Panc1 (cell line): ENCODE measurements around the gene TP53BP2. TPM values are rescaled to one million over a fixed set of nuclear protein-coding genes. Genes with fewer than 3 reads are reported as not detected.

Experiments used
- ATAC-seq: fragments of 200-7000 bp; cut with Tn5 transposase; 2 replicates; pipeline ENCODE4 v1.9.1; 2020; ENCODE audit warnings: mild to moderate bottlenecking, moderate library complexity
- BruUV-seq: library from RNA; stranded (reverse); fragments of 400-500 nt; replicated peaks from 2 replicates; lab custom pipeline; 2021; lab: Mats Ljungman, UMichigan
- CTCF ChIA-PET: fragments of 300-600 bp; sonication (Branson Sonifier 250); formaldehyde crosslinking; loops from one replicate; lab custom pipeline; 2022; ENCODE audit warnings: antibody characterized with exemption; lab: Charles Lee
- POLR2A ChIA-PET: fragments of 300-600 bp; sonication (Branson Sonifier 250); formaldehyde crosslinking; loops from one replicate; lab custom pipeline; 2022; ENCODE audit warnings: antibody characterized with exemption; lab: Charles Lee
- DNase-seq: peaks from one replicate; pipeline ENCODE4 v3.0.0-alpha.2; 2010; ENCODE audit warnings: low read depth, low spot score
- H3K27ac ChIP-seq: 2 replicates; pipeline ENCODE4 v1.5.1; 2011; ENCODE audit warnings: mild to moderate bottlenecking, low read length, inconsistent platforms
- H3K27me3 ChIP-seq: fragments of 200-500 bp; sonication (Bioruptor generic); 2 replicates; pipeline ENCODE4 v1.6.0; 2014; ENCODE audit warnings: low read length, inconsistent platforms; ENCODE audit not compliant: control insufficient read depth, insufficient read depth
- H3K36me3 ChIP-seq: fragments of 200-500 bp; sonication (Bioruptor generic); 2 replicates; pipeline ENCODE4 v1.5.1; 2014; ENCODE audit warnings: inconsistent platforms, mild to moderate bottlenecking, low read length, moderate library complexity; ENCODE audit not compliant: control insufficient read depth, insufficient read depth
- H3K4me1 ChIP-seq: 2 replicates; pipeline ENCODE4 v1.5.1; 2011; ENCODE audit warnings: inconsistent platforms, mild to moderate bottlenecking, low read length, moderate library complexity; ENCODE audit not compliant: control insufficient read depth, insufficient read depth
- H3K4me3 ChIP-seq, 2 experiments: 2 replicates each; pipeline ENCODE4 v1.5.1; 2011 to 2012; ENCODE audit warnings: low read depth in 2 of 2, low read length in 2 of 2, mild to moderate bottlenecking in 2 of 2, inconsistent platforms in 1 of 2, moderate library complexity in 1 of 2
- H3K9me3 ChIP-seq: fragments of 200-500 bp; sonication (Bioruptor generic); 2 replicates; pipeline ENCODE4 v1.5.1; 2014; ENCODE audit warnings: low read depth, mild to moderate bottlenecking, inconsistent platforms, low read length, moderate library complexity; ENCODE audit not compliant: control insufficient read depth, insufficient read depth
- POLR2AphosphoS5 ChIP-seq: IDR thresholded peaks from 2 replicates; pipeline ENCODE4 v1.6.1; 2012; ENCODE audit warnings: mild to moderate bottlenecking, low read depth, low read length, moderate library complexity
- SIN3A ChIP-seq: IDR thresholded peaks from 2 replicates; pipeline ENCODE4 v1.6.1; 2012; ENCODE audit warnings: low read depth, mild to moderate bottlenecking, low read length, moderate library complexity, borderline replicate concordance; ENCODE audit not compliant: insufficient read depth
- TCF7L2 ChIP-seq: IDR thresholded peaks from 2 replicates; pipeline ENCODE4 v1.6.1; 2011; ENCODE audit warnings: mild to moderate bottlenecking, low read depth, low read length, inconsistent platforms
- in situ Hi-C: cut with HindIII; loops from 2 replicates; pipeline ENCODE4 v1.10.0; 2016; ENCODE audit warnings: low sequenced_read_pairs, low pct_unique_long_range_greater_than_20kb
- intact Hi-C: fragments of 100-400 bp; cut with micrococcal nuclease; formaldehyde crosslinking; loops from one replicate; pipeline ENCODE4 v1.10.0; 2022; ENCODE audit not compliant: unreplicated experiment
- total RNA-seq: library from RNA; stranded (reverse); gene quantifications from one replicate; pipeline ENCODE4 v1.2.1, GENCODE V29; 2021; ENCODE audit not compliant: unreplicated experiment
- TF ChIP-seq, protein P1 (sequence below), 2 experiments: IDR thresholded peaks; 2 replicates each; pipeline ENCODE4 v1.6.1; 2011 to 2012; ENCODE audit warnings: low read depth in 2 of 2, control low read depth in 1 of 2, low read length in 1 of 2, mild to moderate bottlenecking in 1 of 2, moderate library complexity in 1 of 2; ENCODE audit not compliant: insufficient read depth in 1 of 2
- TF ChIP-seq, protein P2 (sequence below): fragments of 450-650 bp; IDR thresholded peaks from 2 replicates; pipeline ENCODE4 v1.5.1; 2017; ENCODE audit warnings: mild to moderate bottlenecking

Gene TP53BP2
- total RNA-seq, 1 experiment from 2014 or later = 51.4 TPM

DNA sequence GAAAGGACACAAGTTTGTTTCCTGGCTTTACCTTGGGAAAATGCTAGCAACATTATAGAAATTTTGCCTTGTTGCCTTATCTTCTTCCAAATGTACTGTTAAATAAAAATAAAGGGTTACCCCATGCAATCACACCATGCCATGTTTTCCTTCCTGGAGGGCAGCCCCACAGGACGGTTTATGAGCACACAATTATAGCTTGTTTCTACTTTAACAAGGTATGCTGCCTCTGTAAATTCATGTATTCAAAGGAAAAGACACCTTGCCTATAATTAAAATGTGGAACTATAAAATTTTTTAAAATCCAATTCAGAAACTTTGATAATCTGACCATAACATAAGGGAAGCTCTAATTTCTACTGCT, 70.1 kb downstream of the TP53BP2 start:
- POLR2A ChIA-PET = no interaction called here
- TF ChIP-seq TCF7L2 (no peak), POLR2AphosphoS5 (no peak)
- TF ChIP-seq, protein P1, sequence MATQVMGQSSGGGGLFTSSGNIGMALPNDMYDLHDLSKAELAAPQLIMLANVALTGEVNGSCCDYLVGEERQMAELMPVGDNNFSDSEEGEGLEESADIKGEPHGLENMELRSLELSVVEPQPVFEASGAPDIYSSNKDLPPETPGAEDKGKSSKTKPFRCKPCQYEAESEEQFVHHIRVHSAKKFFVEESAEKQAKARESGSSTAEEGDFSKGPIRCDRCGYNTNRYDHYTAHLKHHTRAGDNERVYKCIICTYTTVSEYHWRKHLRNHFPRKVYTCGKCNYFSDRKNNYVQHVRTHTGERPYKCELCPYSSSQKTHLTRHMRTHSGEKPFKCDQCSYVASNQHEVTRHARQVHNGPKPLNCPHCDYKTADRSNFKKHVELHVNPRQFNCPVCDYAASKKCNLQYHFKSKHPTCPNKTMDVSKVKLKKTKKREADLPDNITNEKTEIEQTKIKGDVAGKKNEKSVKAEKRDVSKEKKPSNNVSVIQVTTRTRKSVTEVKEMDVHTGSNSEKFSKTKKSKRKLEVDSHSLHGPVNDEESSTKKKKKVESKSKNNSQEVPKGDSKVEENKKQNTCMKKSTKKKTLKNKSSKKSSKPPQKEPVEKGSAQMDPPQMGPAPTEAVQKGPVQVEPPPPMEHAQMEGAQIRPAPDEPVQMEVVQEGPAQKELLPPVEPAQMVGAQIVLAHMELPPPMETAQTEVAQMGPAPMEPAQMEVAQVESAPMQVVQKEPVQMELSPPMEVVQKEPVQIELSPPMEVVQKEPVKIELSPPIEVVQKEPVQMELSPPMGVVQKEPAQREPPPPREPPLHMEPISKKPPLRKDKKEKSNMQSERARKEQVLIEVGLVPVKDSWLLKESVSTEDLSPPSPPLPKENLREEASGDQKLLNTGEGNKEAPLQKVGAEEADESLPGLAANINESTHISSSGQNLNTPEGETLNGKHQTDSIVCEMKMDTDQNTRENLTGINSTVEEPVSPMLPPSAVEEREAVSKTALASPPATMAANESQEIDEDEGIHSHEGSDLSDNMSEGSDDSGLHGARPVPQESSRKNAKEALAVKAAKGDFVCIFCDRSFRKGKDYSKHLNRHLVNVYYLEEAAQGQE (IDR thresholded peaks at IDR 0.05; ENCODE audit: insufficient read depth in 1 of 2, low read depth in 2 of 2, low read length in 1 of 2) = no peak
- H3K27me3 ChIP-seq = no peaks in the 10 kb centered on the region
- H3K36me3 ChIP-seq = peaks cover 20% of the 10 kb centered on the region; the same call in 1 of the 2 replicates
- no peak overlapping the region for H3K4me3 ChIP-seq
- peaks cover 51% of the 10 kb centered on the region for H3K4me1 ChIP-seq
- H3K9me3 ChIP-seq = no peaks in the 10 kb centered on the region
- DNase-seq (no peak), ATAC-seq (no peak)
- H3K27ac ChIP-seq = peak overlapping the region; percentile 80
- intact Hi-C loops (no loop called here), in situ Hi-C loops (no loop called here)
- BruUV-seq = no TSS peak
- CTCF ChIA-PET = no interaction called here

DNA sequence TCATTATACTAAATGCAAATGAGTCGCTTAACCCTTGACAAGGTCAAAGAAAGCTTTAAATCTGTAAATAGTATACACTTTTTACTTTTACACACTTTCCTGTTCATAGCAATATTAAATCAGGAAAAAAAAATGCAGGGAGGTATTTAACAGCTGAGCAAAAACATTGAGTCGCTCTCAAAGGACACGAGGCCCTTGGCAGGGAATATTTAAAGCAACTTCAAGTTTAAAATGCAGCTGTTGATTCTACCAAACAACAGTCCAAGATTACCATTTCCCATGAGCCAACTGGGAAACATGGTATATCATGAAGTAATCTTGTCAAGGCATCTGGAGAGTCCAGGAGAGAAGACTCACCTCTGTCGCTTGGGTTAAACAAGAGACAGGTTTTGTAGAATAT, 70.7 kb downstream of the TP53BP2 start:
- CTCF ChIA-PET = no interaction called here
- no TSS peak for BruUV-seq
- Histone ChIP-seq H3K4me3 (no peak overlapping the region), H3K27me3 (no peaks in the 10 kb centered on the region), H3K9me3 (no peaks in the 10 kb centered on the region), H3K36me3 (peaks cover 19% of the 10 kb centered on the region; the same call in 1 of the 2 replicates), H3K27ac (peak overlapping the region; percentile 80), H3K4me1 (peaks cover 54% of the 10 kb centered on the region)
- in situ Hi-C loops = no loop called here
- POLR2A ChIA-PET = interaction anchor here (0.7 kb wide), 1 partner anchor 1853 kb away, joined by 4 read pairs; no protein-coding TSS in a partner anchor
- intact Hi-C loops = no loop called here
- TF ChIP-seq, protein P1 (IDR thresholded peaks at IDR 0.05; ENCODE audit: insufficient read depth in 1 of 2, low read depth in 2 of 2, low read length in 1 of 2) = no peak
- TF ChIP-seq, protein P2, sequence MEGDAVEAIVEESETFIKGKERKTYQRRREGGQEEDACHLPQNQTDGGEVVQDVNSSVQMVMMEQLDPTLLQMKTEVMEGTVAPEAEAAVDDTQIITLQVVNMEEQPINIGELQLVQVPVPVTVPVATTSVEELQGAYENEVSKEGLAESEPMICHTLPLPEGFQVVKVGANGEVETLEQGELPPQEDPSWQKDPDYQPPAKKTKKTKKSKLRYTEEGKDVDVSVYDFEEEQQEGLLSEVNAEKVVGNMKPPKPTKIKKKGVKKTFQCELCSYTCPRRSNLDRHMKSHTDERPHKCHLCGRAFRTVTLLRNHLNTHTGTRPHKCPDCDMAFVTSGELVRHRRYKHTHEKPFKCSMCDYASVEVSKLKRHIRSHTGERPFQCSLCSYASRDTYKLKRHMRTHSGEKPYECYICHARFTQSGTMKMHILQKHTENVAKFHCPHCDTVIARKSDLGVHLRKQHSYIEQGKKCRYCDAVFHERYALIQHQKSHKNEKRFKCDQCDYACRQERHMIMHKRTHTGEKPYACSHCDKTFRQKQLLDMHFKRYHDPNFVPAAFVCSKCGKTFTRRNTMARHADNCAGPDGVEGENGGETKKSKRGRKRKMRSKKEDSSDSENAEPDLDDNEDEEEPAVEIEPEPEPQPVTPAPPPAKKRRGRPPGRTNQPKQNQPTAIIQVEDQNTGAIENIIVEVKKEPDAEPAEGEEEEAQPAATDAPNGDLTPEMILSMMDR = no peak
- TF ChIP-seq POLR2AphosphoS5 (no peak), SIN3A (no peak), TCF7L2 (no peak)
- DNase-seq (no peak), ATAC-seq (no peak)
